IgD-negative memory B cell (primary cell): ENCODE data around the gene PRSS22. TPM values are rescaled to one million over a fixed set of nuclear protein-coding genes. Genes with fewer than 3 reads are reported as not detected.
A peak's percentile ranks its signal among the peaks of the same experiment; 100 is the strongest.

Experiments
- H3K27ac Mint-ChIP-seq, 3 donors: one replicate each; pipeline ENCODE4 v1.8.0; 2020 to 2022; ENCODE audit warnings: mild to moderate bottlenecking in 3 of 3, mixed read lengths in 3 of 3, moderate library complexity in 1 of 3
- H3K27me3 Mint-ChIP-seq: one replicate; pipeline ENCODE4 v1.8.0; 2021; ENCODE audit warnings: mixed read lengths
- H3K36me3 Mint-ChIP-seq: one replicate; pipeline ENCODE4 v1.8.0; 2020; ENCODE audit warnings: mild to moderate bottlenecking, mixed read lengths
- H3K4me1 Mint-ChIP-seq, 3 donors: one replicate each; pipeline ENCODE4 v1.8.0; 2020 to 2022; ENCODE audit warnings: mixed read lengths in 3 of 3, mild to moderate bottlenecking in 1 of 3
- H3K4me3 Mint-ChIP-seq, 4 donors: one replicate each; pipeline ENCODE4 v1.8.0; 2020 to 2022; ENCODE audit warnings: mild to moderate bottlenecking in 4 of 4, mixed read lengths in 4 of 4, moderate library complexity in 3 of 4
- H3K9me3 Mint-ChIP-seq, 3 donors: one replicate each; pipeline ENCODE4 v1.8.0; 2020 to 2021; ENCODE audit warnings: mixed read lengths in 3 of 3, mild to moderate bottlenecking in 1 of 3
- polyA plus RNA-seq: library from polyadenylated mRNA; unstranded; fragments of 300-500 nt; fragmentation: Illumina TruSeq; gene quantifications from one replicate; pipeline ENCODE4 v1.2.3, GENCODE V29; 2021

PRSS22 gene
- polyA plus RNA-seq, 1 donor from 2014 or later, result not detected

- Mint-ChIP-seq H3K36me3 (peaks cover 2% of the 10 kb centered on the region), H3K4me3 (no peak overlapping the region), H3K4me1 (peaks cover 0 to 3% (median 0%) of the 10 kb centered on the region in 3 donors), H3K9me3 (peaks cover 0 to 1% (median 0%) of the 10 kb centered on the region in 3 donors), H3K27me3 (peaks cover 2% of the 10 kb centered on the region), H3K27ac (no peak overlapping the region)
Observed at GRCh38 chr16:2820836-2821486, 37.0 kb downstream of the PRSS22 start.

DNA sequence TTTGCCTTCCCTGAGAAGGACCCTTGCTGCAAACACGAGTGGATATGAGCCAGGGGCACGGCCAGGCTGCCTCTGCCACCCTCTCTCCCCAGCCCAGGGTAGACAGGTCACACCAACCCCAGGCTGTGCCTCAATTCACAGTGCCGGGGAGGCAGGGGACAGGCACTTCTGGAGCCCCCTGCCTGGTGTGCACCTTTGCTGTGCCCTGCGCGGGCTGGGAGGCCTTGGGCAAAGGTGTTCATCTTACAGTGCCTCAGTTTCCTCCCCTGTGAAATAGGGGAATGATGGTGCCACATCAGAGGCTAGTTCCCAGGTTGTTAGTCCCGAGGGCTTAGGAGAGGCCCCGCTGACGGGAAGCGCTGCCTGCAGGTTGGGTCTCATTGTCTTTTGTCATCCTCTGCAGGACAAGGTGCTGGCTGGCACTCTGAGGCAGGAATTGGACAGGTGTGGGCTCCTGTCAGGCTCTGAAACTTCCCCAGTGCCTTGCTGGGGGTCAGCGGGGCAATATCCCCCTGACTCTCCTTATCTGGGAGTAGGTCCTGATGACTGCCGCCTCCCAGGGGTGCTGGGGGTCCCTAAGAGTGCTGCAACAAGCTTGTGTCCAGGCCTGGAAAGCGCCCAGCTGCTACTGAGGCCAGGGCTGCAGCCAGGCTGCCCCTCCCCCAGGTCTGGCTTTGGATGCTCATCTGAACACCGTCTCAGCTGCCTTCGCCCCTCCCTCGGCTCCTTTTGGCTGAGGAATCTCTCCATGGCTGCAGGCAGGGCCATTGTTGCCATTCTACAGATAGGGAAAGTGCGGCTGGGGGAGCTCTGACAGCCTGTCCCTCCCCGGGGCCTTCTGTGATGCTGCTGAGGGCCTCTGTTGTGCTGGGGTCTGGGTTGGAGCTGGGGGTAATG, 37.8 kb downstream of the PRSS22 start:
- H3K4me1 Mint-ChIP-seq, result peaks cover 0 to 3% (median 0%) of the 10 kb centered on the region in 3 donors
- peaks cover 2% of the 10 kb centered on the region for H3K27me3 Mint-ChIP-seq
- H3K4me3 Mint-ChIP-seq, result no peak overlapping the region
- peaks cover 2% of the 10 kb centered on the region for H3K36me3 Mint-ChIP-seq
- no peak overlapping the region for H3K27ac Mint-ChIP-seq
- H3K9me3 Mint-ChIP-seq, result peaks cover 0 to 1% (median 0%) of the 10 kb centered on the region in 3 donors

GRCh38 chr16:2819179-2819938, 38.6 kb downstream of the PRSS22 start:
- Mint-ChIP-seq H3K27ac (no peak overlapping the region), H3K9me3 (peaks cover 0 to 1% (median 0%) of the 10 kb centered on the region in 3 donors), H3K27me3 (peaks cover 5% of the 10 kb centered on the region), H3K4me1 (peaks cover 0 to 3% (median 0%) of the 10 kb centered on the region in 3 donors), H3K4me3 (no peak overlapping the region), H3K36me3 (peaks cover 2% of the 10 kb centered on the region)

DNA sequence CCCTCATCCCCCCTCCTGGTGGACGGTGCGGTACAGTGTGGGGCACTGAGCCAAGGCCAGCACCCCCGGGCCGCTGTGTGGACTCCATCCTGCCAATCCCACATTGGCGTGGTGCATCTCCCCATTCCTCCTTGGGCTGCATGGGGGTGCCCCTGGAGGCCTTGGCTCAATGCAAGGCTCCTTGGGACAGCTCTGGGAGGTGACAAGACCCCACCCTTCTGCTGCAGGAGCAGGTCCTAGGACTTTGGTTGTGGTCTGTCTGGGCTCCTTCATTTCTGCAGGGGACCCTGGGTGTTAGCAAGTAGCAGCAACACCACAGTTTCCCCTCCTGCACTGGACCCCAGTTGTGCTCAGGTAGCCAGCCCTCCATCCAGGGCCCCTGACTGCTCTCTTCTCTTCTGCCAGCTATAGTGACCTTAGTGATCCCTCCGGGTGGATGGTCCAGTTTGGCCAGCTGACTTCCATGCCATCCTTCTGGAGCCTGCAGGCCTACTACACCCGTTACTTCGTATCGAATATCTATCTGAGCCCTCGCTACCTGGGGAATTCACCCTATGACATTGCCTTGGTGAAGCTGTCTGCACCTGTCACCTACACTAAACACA, 39.6 kb downstream of the PRSS22 start:
- peaks cover 0 to 1% (median 0%) of the 10 kb centered on the region in 3 donors for H3K9me3 Mint-ChIP-seq
- peaks cover 6% of the 10 kb centered on the region for H3K27me3 Mint-ChIP-seq
- peaks cover 0 to 3% (median 0%) of the 10 kb centered on the region in 3 donors for H3K4me1 Mint-ChIP-seq
- H3K36me3 Mint-ChIP-seq, result peaks cover 2% of the 10 kb centered on the region
- no peak overlapping the region for H3K27ac Mint-ChIP-seq
- peak overlapping the region in 1 of 4 donors; percentile 79 for H3K4me3 Mint-ChIP-seq

DNA sequence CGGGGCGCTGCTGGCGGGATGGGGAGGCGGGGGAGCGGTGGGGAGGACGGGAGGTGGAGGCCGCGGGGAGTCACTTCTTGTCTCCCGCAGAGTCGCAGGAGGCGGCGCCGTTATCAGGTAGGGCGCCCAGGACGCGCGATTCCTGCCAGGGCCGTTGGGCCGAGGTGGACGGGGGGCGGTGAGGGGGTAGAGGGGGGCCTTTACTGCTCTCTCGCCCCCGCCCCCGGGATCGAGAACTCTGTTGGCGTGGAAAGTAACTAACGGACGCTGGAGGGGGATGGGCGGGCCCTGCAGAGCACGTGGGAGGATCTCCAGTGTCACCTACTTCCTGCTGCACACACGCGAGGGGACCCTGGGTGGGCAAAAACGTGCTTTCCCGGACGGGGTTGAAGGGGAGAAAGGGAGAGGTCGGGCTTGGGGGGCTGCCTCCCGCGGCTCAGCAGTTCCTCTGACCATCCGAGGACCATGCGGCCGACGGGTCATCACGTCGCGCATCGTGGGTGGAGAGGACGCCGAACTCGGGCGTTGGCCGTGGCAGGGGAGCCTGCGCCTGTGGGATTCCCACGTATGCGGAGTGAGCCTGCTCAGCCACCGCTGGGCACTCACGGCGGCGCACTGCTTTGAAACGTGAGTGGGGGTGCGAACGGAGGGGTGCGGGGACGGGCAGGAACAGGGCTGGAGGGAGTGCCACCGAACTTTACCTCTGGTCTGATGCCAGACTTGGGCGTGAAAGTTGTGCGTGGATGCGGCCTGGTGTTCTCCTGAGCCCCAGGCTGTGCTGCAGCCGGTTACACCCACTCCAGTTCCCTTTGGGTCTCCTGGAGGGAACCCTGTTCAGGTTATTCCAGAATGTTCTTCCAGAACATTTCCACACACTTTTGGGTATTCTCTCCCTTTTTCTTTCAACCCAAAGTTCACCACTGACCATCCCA, 40.4 kb downstream of the PRSS22 start:
- Mint-ChIP-seq H3K36me3 (peaks cover 2% of the 10 kb centered on the region), H3K4me3 (peak overlapping the region in 1 of 4 donors; percentile 41), H3K4me1 (peaks cover 0 to under 1% (median 0%) of the 10 kb centered on the region in 3 donors), H3K9me3 (peaks cover 0 to 1% (median 0%) of the 10 kb centered on the region in 3 donors), H3K27me3 (peaks cover 6% of the 10 kb centered on the region), H3K27ac (no peak overlapping the region)

DNA sequence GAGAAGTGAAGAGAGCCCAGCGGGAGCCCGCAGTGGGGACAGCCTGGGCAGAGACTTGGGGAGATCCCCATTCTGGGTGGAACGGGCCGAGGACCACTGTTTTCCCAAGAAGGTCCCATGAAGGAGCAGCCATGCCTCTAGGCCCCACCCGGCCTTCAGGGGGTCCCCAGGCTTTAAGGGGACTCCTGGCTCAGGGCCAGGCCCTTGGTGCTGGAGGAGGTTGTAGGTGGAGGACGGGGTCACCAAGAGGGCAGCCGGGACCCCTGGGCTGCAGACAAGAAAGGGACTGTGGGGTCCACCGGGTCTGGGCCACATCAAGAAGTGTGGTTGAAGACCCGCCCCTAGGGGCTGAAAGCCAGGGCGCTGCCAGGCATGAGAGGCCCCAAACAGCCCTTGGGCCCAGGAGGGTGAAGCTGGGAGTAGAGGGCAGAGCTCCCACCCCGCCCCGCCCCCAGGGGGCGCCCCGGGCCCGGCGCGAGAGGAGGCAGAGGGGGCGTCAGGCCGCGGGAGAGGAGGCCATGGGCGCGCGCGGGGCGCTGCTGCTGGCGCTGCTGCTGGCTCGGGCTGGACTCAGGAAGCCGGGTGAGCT, 41.1 kb downstream of the PRSS22 start, which contains the start of gene PRSS21:
PRSS21 (plus strand) TSS at position 487 of the 589 bp plus-strand sequence; CDS start at position 519, 32 bp downstream.
- Mint-ChIP-seq H3K27ac (no peak within 1 kb of the TSS), H3K9me3 (peaks cover 0 to 1% (median 0%) of the 10 kb centered on the region in 3 donors), H3K4me3 (peak within 1 kb of the TSS in 1 of 4 donors; percentile 41), H3K4me1 (no peaks in the 10 kb centered on the region), H3K36me3 (peaks cover 2% of the 10 kb centered on the region), H3K27me3 (peaks cover 8% of the 10 kb centered on the region)

- H3K4me1 Mint-ChIP-seq, result no peaks in the 10 kb centered on the region
- peak overlapping the region in 1 of 4 donors; percentile 23 for H3K4me3 Mint-ChIP-seq
- peaks cover 2% of the 10 kb centered on the region for H3K36me3 Mint-ChIP-seq
- H3K9me3 Mint-ChIP-seq, result peaks cover 0 to 1% (median 0%) of the 10 kb centered on the region in 3 donors
- H3K27ac Mint-ChIP-seq, result no peak overlapping the region
- H3K27me3 Mint-ChIP-seq, result peaks cover 16% of the 10 kb centered on the region
Observed at GRCh38 chr16:2815299-2815771, 42.6 kb downstream of the PRSS22 start.

GRCh38 chr16:2814551-2815298, 43.2 kb downstream of the PRSS22 start:
- Mint-ChIP-seq H3K4me1 (no peaks in the 10 kb centered on the region), H3K27ac (no peak overlapping the region), H3K4me3 (no peak overlapping the region), H3K36me3 (peaks cover 2% of the 10 kb centered on the region), H3K9me3 (peaks cover 0 to 1% (median under 1%) of the 10 kb centered on the region in 3 donors), H3K27me3 (peaks cover 19% of the 10 kb centered on the region)

GRCh38 chr16:2813771-2814221, 44.2 kb downstream of the PRSS22 start:
- H3K36me3 Mint-ChIP-seq, result peaks cover 2% of the 10 kb centered on the region
- H3K9me3 Mint-ChIP-seq, result peaks cover 1 to 10% (median 2%) of the 10 kb centered on the region in 3 donors
- no peak overlapping the region for H3K4me3 Mint-ChIP-seq
- H3K27ac Mint-ChIP-seq, result no peak overlapping the region
- H3K4me1 Mint-ChIP-seq, result no peaks in the 10 kb centered on the region
- peaks cover 21% of the 10 kb centered on the region for H3K27me3 Mint-ChIP-seq

DNA sequence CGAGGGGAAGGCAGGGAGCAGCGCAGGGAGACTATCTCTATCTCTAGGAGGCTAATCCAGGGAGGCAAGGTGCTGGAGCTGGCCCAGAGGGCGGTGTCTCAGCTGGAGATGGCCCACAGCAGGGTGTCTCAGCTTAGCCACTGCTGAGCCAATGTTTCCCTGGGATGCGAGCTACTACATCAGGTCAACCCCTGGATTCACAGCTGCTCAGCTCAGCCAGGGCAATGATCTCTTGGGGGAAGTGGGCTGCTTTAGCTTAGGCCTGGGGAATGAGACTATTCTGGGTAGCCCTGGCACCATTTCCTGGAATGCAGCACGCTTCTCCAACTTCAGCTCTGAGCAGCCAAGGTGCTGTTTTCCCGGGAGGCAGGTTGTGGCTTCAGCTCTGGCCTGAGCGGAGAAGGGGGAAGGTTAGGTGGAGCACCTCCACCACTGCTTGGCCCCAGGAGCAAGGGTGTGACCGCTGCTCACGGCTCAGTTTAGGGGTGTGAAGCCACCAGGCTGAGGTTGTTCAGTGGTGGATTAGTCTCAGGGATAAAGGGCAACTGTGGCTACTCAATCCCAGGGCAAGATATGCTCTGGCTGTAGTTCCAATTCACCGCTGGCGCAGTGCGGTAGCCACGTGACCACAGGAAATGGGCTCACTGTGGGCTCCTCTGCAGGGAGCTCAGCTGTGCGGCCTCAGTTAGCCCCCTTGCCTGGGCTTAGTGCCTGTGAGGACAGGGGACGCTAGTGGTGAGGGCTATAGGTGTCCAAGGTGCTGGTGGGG, 46.1 kb downstream of the PRSS22 start:
- no peaks in the 10 kb centered on the region for H3K36me3 Mint-ChIP-seq
- H3K9me3 Mint-ChIP-seq, result peaks cover 2 to 10% (median 2%) of the 10 kb centered on the region in 3 donors
- peaks cover 32% of the 10 kb centered on the region for H3K27me3 Mint-ChIP-seq
- H3K27ac Mint-ChIP-seq, result no peak overlapping the region
- H3K4me3 Mint-ChIP-seq, result no peak overlapping the region
- no peaks in the 10 kb centered on the region for H3K4me1 Mint-ChIP-seq

GRCh38 chr16:2810651-2811050, 47.3 kb downstream of the PRSS22 start:
- Mint-ChIP-seq H3K27ac (no peak overlapping the region), H3K4me3 (no peak overlapping the region), H3K36me3 (no peaks in the 10 kb centered on the region), H3K27me3 (peaks cover 33% of the 10 kb centered on the region), H3K4me1 (no peaks in the 10 kb centered on the region), H3K9me3 (peaks cover 2 to 10% (median 2%) of the 10 kb centered on the region in 3 donors)
